Chondrocyte (in vitro differentiated cells): Measurements from ENCODE around the gene TTLL3. TPM values are rescaled to one million over a fixed set of nuclear protein-coding genes. Genes with fewer than 3 reads are reported as not detected.

Experiments used
- DNase-seq: peaks from one replicate; pipeline ENCODE4 v3.0.0; 2021; ENCODE audit warnings: mixed read lengths, low spot score
- H3K27ac Mint-ChIP-seq: one replicate; pipeline ENCODE4 v1.8.0; 2021; ENCODE audit warnings: mild to moderate bottlenecking, moderate library complexity, mixed read lengths; ENCODE audit not compliant: unreplicated experiment
- H3K27me3 Mint-ChIP-seq: 2 replicates; pipeline ENCODE4 v1.8.0; 2021; ENCODE audit warnings: low read depth, mixed read lengths
- H3K36me3 Mint-ChIP-seq: 2 replicates; pipeline ENCODE4 v1.8.0; 2021; ENCODE audit warnings: low read depth, mixed read lengths
- H3K4me1 Mint-ChIP-seq: 2 replicates; pipeline ENCODE4 v1.8.0; 2021; ENCODE audit warnings: low read depth, mild to moderate bottlenecking, mixed read lengths
- H3K4me3 Mint-ChIP-seq: one replicate; pipeline ENCODE4 v1.8.0; 2021; ENCODE audit warnings: mild to moderate bottlenecking, moderate library complexity, mixed read lengths; ENCODE audit not compliant: unreplicated experiment
- H3K9me3 Mint-ChIP-seq: 2 replicates; pipeline ENCODE4 v1.8.0; 2021; ENCODE audit warnings: low read depth, mixed read lengths
- CTCF ChIP-seq: fragments of 200-600 bp; sonication (generic); IDR thresholded peaks from 2 replicates; pipeline ENCODE4 v1.5.0; 2021; ENCODE audit warnings: antibody characterized with exemption, mild to moderate bottlenecking, moderate library complexity
- total RNA-seq: library from RNA; stranded (reverse); gene quantifications from 3 replicates; pipeline ENCODE4 v1.2.1, GENCODE V29; 2021

The TTLL3 gene
- total RNA-seq, 1 donor from 2014 or later: 38.7 TPM

DNA sequence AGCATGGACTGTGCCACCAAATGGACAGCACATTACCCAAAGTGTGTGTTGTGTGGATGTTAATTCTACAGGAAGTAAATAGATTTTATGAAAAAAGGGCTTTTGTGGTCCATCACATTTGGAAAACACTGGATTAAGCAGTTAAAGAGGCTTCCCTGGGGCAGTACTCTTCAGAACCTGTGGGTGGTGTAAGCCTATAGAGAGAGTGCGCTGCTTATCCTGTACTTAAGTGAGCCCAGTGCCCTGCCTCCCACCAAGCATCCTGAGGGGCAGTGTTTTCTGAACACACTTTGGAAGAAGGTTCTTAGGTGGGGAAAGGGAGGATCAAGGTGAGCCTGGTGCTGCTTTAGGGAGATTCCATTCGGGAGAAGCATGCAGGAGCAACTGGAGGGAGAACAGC, 10.9 kb downstream of the TTLL3 start:
- H3K27me3 Mint-ChIP-seq: no peaks in the 10 kb centered on the region

DNA sequence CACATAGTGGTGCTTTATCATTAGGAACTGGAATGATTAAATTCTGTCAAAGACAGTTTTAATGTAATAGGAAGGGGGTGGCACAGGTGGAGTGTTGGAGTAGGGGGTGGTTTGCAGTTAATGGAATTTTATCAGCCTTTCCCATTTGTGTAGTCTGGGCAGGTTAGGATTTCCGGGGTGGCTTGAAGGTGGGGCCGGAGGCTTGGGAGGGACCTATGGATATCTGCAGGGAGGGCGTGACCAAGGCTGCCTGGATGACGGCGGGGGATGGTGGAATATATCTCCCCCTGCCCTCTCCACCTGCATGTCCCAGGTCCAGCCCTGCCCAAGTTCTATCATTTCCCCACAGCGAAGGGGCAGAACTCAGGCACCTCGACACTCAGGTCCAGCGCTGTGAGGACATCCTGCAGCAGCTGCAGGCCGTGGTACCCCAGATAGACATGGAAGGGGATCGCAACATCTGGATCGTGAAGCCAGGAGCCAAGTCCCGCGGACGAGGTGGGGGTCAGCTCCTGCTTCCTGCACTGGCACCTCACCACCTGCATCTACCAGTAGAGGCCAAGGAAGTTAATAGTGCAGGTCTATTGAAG, 15.5 kb downstream of the TTLL3 start:
- Mint-ChIP-seq H3K27me3 (no peaks in the 10 kb centered on the region), H3K4me1 (no peaks in the 10 kb centered on the region), H3K27ac (no peak overlapping the region), H3K4me3 (no peak overlapping the region), H3K9me3 (no peaks in the 10 kb centered on the region), H3K36me3 (peaks cover 1% of the 10 kb centered on the region)
- DNase-seq: no peak
- TF ChIP-seq CTCF: no peak

More for the DNA sequence above, 10.9 kb downstream of the TTLL3 start:
- Mint-ChIP-seq H3K4me1 (no peaks in the 10 kb centered on the region), H3K9me3 (no peaks in the 10 kb centered on the region), H3K27ac (no peak overlapping the region), H3K36me3 (peaks cover 4% of the 10 kb centered on the region), H3K4me3 (no peak overlapping the region)
- DNase-seq: peak; percentile 12
- TF ChIP-seq CTCF: peak; percentile 63

DNA sequence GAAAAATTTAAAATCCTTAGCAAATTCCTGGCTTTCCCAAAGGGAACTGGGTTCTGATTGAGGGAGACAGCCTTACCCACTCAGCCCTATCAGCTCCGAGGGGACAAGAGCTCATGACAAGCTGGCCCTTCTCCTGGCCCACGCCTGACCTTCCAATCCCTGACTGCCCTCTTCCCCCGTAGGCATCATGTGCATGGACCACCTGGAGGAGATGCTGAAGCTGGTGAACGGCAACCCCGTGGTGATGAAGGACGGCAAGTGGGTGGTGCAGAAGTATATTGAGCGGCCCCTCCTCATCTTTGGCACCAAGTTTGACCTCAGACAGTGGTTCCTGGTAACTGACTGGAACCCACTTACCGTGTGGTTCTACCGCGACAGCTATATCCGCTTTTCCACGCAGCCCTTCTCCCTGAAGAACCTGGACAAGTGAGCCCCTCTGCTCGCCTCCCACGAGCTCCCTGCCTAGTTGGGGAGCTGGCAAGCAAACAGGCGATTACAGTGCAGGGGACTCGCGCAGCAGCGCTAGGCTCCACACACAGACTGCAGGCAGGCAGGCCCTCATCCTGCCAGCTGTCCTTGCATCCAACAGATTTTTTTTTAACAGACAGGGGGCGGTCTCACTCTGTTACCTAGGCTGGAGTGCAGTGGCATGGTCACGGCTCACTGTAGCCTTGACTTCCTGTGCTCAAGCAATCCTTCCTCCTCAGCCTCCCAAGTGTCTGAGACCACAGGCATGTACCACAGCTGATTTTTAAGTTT, 16.9 kb downstream of the TTLL3 start:
- H3K27me3 Mint-ChIP-seq: no peaks in the 10 kb centered on the region
- peak; percentile 62 for TF ChIP-seq CTCF
- no peaks in the 10 kb centered on the region for H3K4me1 Mint-ChIP-seq
- peaks cover 6% of the 10 kb centered on the region for H3K36me3 Mint-ChIP-seq
- no peak overlapping the region for H3K27ac Mint-ChIP-seq
- no peaks in the 10 kb centered on the region for H3K9me3 Mint-ChIP-seq
- no peak overlapping the region for H3K4me3 Mint-ChIP-seq
- no peak for DNase-seq

DNA sequence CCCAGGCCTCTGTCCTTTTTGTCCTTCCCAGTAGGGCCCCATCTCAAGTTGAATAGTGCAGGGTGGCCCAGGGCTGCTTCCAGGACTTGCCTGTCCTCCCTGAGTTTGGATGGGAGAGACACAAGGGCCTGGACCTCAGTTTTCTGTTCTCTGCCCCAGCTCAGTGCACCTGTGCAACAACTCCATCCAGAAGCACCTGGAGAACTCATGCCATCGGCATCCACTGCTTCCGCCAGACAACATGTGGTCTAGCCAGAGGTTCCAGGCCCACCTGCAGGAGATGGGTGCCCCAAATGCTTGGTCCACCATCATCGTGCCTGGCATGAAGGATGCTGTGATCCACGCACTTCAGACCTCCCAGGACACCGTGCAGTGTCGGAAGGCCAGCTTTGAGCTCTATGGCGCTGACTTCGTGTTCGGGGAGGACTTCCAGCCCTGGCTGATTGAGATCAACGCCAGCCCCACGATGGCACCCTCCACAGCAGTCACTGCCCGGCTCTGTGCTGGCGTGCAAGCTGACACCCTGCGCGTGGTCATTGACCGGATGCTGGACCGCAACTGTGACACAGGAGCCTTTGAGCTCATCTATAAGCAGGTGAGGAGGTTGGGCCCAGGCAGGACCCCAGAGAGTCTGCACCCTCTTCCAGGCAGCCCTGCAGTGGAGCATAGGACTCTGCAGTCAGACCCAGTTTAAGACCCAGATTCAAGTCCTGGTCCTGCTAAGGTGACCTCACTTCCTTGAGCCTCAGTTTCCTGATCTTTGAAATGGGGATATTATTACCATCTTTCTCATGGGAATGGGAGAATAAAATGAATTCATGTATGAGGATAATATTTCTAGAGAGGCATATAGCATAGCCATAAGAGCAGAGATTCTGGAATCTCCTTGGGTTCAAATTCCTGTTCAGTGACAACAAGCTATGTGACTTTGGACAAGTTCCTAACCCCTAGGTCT, 19.0 kb downstream of the TTLL3 start:
- H3K36me3 Mint-ChIP-seq: peaks cover 8% of the 10 kb centered on the region
- no peaks in the 10 kb centered on the region for H3K4me1 Mint-ChIP-seq
- no peak for TF ChIP-seq CTCF
- H3K9me3 Mint-ChIP-seq: no peaks in the 10 kb centered on the region
- no peak overlapping the region for H3K27ac Mint-ChIP-seq
- no peak overlapping the region for H3K4me3 Mint-ChIP-seq
- no peaks in the 10 kb centered on the region for H3K27me3 Mint-ChIP-seq
- no peak for DNase-seq

GRCh38 chr3:9831253-9831652, 21.2 kb downstream of the TTLL3 start:
- Mint-ChIP-seq H3K27me3 (no peaks in the 10 kb centered on the region), H3K4me1 (no peaks in the 10 kb centered on the region), H3K4me3 (no peak overlapping the region), H3K9me3 (no peaks in the 10 kb centered on the region), H3K36me3 (peaks cover 15% of the 10 kb centered on the region), H3K27ac (no peak overlapping the region)
- no peak for DNase-seq
- TF ChIP-seq CTCF: no peak
